Posterior cingulate gyrus (tissue), 11 donors: Measurements from ENCODE around the gene ATOSB.

Experiments used
- DNase-seq, 10 donors: peaks; one replicate each; pipeline versions ENCODE4 v3.0.0 to v3.0.0-alpha.2; 2020 to 2021; ENCODE audit warnings: mixed read lengths in 3 of 10
- intact Hi-C: fragments of 100-400 bp; cut with DNase I; formaldehyde crosslinking; loops from one replicate; pipeline ENCODE4 v1.15.1; 2023

Gene ATOSB

DNA sequence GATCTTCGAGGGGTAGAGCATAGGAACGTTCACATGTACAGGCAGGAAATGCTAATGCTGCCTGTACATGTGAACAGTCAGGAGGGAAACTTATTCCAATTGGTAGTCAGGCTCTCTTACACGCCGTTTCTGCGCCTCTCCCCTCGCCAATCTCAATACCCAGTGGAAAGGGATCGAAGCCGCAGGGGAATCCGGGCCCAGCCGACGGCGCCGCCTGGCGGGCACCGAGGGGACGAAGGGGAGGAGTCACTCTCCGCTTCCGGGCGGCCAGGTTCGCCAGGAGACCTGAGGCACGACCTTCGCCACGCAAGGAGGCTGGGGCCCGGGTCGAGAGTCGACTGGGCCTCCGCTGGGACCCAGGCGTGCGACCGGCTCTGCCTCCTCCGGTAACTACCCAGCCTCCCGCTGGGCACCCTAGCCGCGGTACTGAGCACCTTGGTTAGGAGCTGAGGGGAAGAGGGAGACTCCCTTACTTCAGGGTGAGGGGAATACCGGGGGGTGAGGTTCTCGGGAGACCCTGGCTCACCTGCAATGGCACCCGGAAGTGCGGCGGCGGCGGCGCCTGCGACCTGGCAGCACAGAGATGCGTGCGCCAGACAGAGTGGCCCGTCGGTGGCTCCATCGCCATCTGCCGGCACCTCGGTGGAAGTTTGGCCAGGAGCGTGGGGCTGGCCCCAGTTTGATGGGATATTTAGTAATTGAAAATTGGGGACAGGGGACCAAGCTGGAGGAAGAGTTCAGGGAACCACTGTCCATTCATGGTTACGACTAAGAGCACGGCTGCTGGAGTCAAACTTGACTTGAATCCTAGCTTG, 19.4 kb downstream of the ATOSB start, which contains the start of gene PIGO:
Gene PIGO (minus strand): TSS at position 557 of the 815 bp plus-strand sequence. CDS start 1,026 bp downstream, outside the sequence.
- peak; percentile 74 to 98 (median 88) for DNase-seq
- intact Hi-C loops: loop anchor here (1.0 to 10.0 kb wide), 2 partner anchors 197 to 639 kb away; partner anchors contain the start of genes CREB3 and TLN1

DNA sequence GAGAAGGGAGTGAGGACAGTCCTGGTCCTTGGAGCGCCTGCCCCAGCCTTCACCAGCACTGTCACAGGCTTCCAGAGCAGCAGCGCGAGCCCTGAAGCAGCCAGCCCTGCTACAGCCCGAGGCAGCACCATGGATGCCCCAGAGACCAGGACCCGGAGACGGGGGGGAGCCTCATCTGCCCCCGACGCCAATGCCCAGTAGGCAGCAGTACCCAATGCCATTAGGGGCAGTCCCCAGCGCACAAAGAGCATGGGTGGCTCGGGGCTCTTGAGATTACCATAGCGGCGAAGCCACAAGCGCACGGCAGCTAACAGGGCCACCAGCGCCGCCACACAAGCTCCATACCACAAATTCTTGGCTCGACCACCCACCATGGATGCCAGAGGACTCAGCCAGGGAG, 24.1 kb downstream of the ATOSB start:
- no peak for DNase-seq
- intact Hi-C loops: loop anchor here (10.0 kb wide), 1 partner anchor 643 kb away; the partner anchor contains the start of genes CREB3 and TLN1

DNA sequence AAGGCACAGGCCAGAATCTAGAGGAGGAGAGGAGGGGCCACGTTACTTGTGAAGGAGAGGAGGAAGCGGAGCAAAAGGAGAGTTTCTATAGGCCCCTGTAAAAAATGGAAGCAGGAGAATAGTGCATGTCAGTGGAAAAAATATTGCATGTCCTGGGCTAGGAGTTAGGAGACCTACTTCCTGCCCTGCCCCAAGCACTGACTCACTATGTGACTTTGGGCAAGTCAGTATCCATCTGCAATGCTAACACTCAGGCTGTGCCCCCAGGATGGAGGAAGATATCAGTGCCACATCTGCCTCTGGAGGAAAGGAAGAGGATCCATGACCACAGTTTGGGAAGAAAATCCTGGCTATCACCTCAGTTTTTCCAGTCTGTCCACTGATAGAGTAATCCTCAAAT, 26.2 kb downstream of the ATOSB start:
- intact Hi-C loops: no loop called here
- DNase-seq: peak in 1 of 10 donors; percentile 4

DNA sequence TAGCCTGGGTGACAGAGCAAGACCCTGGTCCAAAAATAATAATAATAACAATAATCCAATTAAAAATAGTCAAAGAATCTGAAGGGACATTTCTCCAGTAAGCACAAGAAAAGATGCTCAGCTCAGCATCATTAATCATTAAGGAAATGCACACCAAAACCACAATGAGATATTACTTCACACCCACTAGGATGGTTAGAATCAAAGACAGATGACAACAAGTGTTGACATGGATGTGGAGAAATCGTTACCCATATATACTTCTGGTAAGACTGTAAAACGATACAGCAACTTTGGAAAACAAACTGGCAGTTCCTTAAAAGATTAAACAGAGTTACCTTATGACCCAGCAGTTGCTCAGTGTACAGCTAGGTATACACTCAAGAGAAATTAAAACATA, 30.6 kb downstream of the ATOSB start:
- DNase-seq: no peak
- intact Hi-C loops: no loop called here

DNA sequence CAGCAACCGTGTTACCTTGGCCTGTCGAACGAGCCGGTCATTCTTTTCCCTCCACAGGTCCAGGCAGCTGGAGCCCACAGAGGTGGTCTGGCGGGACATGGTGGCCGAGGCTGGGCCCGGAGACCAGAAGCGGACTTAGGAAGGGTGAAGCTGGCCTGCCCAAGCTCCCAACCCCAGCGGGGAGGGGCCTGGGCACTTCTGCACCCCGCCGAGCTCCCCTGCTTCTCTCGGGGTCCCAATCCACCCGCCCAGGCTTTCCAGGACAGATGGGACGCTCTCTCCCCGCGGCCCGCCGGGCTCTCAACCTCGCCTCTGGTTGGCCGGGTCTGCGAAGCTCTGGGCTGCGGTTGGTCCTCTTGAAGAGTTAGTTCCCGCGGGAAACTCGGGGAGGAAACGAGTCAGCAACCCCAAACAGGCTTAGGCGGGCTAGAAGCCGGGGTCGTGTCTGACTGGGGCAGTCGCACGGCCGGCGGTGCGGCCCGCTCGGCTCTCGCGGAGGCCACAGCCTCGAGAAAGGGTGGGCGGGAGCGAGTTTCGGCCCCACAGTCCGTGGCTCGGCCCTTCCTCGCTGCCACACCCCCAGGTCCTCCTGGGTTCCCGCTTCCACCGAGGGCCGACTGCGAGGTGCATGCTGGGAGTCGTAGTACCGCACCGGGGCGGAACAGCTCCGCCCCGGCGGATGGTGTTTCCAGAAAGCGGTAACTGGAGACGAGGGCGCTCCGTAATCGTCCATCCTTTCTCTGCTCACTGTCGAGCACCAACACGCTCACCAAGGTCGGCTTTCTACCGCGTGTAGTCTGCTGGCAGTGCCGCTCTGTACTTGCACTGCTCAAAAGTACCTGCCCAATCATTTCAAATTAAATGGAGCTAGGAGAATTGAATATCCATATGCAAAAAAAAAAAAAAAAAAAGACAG, 36.0 kb downstream of the ATOSB start, which contains the start of gene FANCG:
Gene FANCG (minus strand): TSS at position 517 of the 916 bp plus-strand sequence. CDS start 418 bp downstream, at position 99.
- intact Hi-C loops: loop anchor here (1.0 to 10.0 kb wide), 2 partner anchors 7 to 85 kb away; partner anchors contain the start of genes UNC13B and VCP
- peak; percentile 86 to 99 (median 91) for DNase-seq

DNA sequence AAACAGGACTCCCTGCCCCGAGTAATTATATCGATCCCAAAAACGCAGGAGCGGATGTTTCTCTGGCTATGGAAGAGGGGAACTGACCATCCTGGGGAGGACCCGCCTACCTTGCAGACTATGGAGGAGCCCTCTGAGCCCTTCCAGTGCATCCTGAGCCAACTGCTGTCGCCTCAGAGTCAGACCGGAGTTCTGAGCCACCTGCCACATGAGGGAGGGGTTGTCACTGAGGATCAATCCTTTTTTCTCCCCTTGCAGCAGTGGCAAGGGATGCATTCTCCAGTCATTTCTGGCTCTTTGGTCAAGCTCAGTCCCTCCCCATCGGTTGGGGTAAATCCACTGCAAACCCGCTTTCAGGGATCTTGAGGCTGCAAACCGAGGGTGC, 36.6 kb downstream of the ATOSB start:
- no peak for DNase-seq
- intact Hi-C loops: loop anchor here (10.0 kb wide), 1 partner anchor 86 kb away; the partner anchor contains the start of gene UNC13B

DNA sequence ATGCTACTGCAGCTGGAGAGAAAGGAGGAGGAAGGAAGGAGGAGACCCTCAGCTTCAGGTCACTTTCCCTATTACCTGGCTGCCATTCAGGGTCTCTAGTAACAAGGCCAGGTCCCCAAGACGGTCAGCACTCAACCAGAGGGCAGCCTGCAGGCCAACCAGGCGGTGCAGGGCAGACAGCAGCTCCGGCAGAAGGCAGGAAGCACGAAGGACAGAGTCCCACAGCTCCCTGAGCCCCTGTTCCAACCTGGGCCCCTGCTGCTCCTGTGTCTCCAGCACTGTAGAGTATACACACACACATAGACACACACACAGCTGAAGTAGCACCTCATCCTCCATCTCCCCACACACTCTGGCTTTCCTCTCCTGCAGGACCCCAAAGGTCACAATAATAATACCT, 37.6 kb downstream of the ATOSB start:
- peak in 1 of 10 donors; percentile 69 for DNase-seq
- intact Hi-C loops: loop anchor here (10.0 kb wide), 1 partner anchor 87 kb away; the partner anchor contains the start of gene UNC13B

DNA sequence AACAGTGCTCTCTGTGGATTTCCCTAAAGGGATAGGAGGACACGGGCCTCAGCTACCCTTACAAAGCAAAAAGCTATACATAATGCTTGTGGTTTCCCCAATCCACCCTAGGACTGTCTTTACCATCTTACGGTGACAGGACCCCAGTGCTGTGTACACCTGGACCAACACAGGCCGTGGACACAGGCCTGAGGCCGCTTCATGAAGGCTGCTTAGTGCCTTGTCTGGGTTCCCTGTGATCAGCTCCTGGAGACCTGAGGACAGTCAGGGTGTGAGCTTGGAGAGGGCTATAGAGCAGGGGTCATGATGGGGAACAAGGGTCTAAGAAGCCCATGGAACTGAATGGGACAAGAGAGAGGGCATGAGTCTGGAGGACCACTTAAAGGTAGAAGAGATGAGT, 38.8 kb downstream of the ATOSB start:
- peak in 1 of 10 donors; percentile 54 for DNase-seq
- intact Hi-C loops: loop anchor here (10.0 kb wide), 1 partner anchor 88 kb away; the partner anchor contains the start of gene UNC13B

DNA sequence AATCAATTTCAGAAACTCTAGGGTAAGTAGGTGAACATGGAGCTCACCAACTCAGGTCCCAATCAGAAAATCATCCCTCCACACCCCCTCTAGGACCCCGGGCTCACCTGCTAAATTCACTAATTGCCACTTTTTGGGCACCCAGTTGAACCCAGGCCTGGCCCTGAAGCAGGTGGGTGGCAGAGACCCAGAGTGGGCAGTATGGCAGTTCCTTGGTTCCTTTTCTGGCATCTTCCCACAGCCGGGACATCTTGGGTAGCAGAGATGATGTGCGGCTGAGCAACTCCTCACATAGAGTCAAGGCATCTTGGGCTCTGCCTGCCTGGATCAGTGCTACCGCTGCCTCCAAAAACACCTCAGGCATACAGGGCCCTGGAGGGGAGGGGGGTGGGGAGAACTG, 40.3 kb downstream of the ATOSB start:
- DNase-seq: peak in 1 of 10 donors; percentile 1

DNA sequence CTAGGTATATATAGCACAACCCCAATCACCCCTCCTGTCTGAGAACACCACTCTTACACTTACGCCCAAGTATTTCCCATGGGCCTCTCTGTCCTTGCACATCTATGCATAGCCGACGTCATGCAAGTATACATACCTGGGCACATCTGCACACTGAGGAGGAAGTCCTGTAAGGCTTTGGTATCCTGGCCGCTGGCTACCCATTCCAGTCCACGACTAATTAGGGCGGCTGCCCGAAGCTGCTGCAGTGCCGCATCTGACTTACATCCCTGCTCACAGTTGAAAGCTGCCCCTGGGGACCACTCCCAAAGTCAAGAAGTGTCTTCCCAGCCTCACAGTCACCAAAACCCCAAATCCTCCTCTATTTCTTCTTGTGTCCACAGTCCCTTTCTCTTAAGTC, 40.9 kb downstream of the ATOSB start:
- intact Hi-C loops: loop anchor here (10.0 kb wide), 1 partner anchor 90 kb away; the partner anchor contains the start of gene UNC13B
- DNase-seq: peak in 1 of 10 donors; percentile 61

More for the DNA sequence above, 40.3 kb downstream of the ATOSB start:
- intact Hi-C loops: loop anchor here (10.0 kb wide), 1 partner anchor 89 kb away; the partner anchor contains the start of gene UNC13B

DNA sequence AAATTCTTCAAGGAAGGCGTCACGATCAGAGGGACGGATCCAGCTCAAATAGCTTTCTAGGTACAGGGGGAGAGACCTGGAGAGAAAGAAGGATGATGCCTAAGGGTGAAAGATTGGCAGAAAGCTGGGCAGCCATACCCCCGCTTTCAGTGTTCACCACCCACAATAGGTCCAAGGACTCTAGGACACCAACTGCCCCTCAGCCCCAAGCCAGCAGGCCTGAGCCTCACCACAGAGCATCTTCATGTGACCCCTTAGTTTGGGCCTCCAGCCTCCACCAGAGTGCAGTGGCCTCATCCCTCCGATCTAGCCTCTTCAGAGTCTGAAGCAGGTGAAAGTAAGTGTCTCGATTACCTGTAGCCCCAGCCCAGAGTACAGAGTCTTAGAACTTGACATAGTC, 41.5 kb downstream of the ATOSB start:
- intact Hi-C loops: loop anchor here (10.0 kb wide), 1 partner anchor 91 kb away; the partner anchor contains the start of gene UNC13B

DNA sequence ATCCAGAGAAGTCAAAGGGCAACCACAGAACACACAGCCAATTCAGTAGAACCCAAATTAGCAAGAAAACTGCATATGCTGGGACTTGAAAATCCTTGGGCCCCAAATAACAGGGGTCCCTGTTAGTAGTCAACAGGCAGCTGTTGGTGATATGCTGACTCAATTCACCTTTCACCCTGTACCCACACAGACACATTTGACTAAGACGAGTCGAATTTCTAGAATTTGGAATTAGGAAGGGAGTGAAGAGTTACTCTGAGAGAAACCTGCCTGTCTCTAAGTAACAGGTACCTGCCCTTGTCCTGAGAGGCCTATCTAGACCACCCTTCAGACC, 42.4 kb downstream of the ATOSB start:
- intact Hi-C loops: loop anchor here (2.0 to 10.0 kb wide), 2 partner anchors 82 to 92 kb away; partner anchors contain the start of gene UNC13B
- no peak for DNase-seq

More for the DNA sequence above, 41.5 kb downstream of the ATOSB start:
- DNase-seq: peak in 1 of 10 donors; percentile 26

DNA sequence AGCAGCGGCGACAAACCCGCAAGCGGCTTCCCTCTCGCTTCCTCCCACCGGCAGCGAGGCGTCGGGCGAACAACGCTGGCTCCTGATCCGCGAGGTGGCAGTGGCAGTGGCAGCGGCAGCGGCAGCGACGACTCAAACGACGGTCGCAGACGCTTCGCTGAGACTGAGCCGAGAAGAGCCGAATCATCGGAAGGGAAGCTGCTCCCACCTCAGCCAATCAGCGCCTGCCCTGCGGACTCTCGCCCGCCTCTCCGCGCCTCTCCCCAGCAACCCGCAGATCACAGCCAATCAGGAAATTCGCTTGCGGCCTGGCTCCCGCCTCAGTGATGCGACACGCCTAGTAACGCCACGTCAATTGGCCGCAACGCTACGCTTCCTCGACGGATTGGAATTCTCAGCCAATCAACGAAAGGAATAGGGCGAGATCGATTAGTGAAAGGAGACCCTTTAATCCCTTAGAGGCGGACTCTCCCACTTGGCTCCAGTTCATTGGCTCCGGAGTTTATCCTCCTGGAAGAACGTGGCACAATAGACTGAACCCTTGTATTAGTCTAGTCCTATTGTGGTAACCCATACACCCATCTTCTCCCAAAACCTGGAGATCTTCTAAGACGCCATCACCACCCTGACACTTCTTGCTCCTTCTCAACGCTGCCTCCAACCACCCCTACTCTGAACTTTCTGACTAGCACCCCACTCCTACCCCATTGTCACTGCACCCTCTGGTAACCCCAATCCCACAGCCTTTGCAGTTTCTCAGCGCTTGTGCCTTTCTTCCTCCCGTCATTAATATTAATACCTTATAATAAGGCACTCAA, 43.0 kb downstream of the ATOSB start, which contains the start of gene VCP:
Gene VCP (minus strand): TSS at position 165 of the 818 bp plus-strand sequence. CDS start 272 bp downstream, outside the sequence.
- intact Hi-C loops: loop anchor here (1.0 to 10.0 kb wide), 3 partner anchors 8 to 92 kb away; partner anchors contain the start of gene UNC13B

DNA sequence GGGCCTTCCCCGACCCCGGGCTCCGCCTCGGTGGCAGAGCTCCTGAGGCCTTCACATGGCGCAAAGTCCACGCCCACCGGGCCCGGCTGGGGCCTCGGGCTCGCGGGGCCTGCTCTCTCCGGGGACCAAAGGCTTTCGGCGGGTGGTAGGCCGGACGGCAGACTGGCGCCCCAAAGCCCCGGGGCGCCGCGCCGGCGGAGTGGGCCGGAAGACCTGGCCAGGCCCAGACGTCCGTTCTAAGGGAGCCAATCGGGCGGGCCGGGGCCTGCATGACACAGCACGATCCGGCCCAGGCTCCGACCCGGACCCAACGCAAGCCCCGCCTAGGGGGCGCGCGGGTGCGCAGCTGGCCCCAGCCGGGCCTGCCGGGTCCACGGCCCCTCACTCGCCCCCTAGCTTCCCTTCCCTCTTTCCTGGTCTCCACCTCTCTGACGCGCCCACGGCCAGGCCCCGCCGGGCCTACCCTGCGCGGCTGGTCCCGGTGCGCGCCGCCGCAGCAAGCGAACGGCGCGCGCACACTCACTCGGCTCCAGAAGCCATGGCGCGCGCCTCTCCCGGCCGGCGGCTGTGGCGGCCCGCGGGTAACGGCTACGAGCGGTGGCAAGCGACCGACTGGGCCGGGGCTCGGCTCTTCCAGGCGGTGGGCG, 43.7 kb downstream of the ATOSB start:
- intact Hi-C loops: loop anchor here (1.0 to 10.0 kb wide), 3 partner anchors 8 to 93 kb away; partner anchors contain the start of gene UNC13B
- DNase-seq: peak; percentile 47 to 96 (median 72)

More for the DNA sequence above, 43.0 kb downstream of the ATOSB start, which contains the start of gene VCP:
- peak; percentile 98 to 100 (median 99) for DNase-seq

DNA sequence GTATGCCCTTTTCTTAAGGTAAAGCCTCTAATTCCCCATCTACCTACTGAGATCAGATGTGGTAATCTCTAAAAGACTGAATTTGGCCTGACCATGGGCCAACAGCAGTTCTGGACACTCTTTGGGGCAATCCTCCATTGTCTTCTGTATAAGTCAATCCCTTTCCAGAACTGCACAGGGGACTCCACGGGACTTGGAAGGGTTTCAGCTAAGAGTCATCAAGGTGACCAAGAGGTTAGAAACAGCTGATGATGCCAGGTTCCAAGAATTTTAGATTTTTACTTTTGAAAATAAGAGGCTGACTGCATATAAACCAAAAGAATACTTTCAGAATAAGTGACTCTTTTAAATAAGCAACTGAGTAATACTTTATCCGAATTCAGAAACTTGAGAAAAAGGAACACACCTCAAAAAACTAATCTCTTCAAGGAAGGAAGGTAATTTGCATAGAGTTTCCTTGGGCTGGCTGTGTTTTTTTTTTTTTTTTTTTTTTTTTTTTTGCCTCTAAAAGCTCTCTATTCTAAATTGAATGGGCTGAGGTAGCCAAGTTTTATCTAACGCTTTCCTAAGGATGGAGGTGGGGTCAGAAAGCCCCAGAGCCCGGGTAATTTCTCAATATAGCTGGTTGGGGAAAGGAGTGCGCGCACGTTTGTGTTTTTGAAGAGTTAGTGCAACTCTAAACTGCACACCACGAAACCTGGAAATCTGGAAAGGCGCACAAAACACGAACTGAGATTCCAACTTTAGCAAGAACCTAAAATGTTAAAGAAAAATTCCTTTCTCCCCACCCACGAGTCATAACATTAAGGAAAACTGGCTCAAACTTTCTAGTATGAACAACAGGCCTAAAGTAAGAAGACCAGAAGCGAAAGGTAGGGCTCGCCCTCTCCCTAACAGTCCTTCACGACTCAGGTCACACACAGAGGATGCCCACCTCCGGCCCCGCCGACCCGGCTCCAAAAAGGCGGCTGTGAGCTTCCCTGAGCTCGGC, 44.5 kb downstream of the ATOSB start:
- DNase-seq: peak in 1 of 10 donors; percentile 8
- intact Hi-C loops: loop anchor here (10.0 kb wide), 1 partner anchor 94 kb away; the partner anchor contains the start of gene UNC13B

DNA sequence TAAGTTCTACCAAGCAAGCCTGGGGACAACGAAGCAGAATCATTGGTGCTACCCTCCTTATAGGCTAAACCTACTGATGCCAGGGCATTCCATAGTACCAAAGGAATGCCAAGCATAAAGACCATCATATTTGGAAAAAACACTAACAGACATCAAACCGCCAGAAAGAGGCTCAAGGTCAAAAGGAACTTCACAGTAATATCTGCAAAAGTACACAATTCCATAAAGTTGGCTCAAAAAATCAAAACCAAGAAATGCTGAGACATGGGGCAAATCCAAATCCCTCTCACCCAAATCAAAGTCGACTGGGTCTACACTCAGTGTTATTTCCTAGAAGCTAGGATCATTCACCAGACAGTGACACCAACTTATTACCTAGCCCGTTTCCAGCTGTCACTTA, 46.6 kb downstream of the ATOSB start:
- intact Hi-C loops: no loop called here
- no peak for DNase-seq

DNA sequence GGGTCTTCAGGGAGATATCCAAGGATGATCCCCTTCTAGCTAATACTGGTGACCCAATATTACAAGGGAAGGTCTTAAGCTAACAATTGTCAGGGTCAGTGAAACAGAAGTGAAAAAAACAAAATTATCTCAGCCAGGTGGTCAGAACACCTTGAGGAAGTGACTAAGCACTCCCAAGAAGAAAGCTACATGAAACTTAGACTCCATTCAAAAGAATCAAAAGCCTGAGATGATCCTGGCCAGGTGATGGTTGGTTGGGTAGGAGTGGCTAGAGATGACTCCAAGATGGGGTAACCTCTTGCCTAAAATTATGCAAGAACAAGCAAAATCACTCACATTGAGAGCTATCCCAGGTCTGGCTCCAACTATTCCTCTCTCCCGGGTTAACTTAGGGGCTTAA, 48.6 kb downstream of the ATOSB start:
- intact Hi-C loops: no loop called here
- no peak for DNase-seq
